Dorsolateral prefrontal cortex (tissue), 118 donors: ENCODE results near the gene ARMC12. TPM values are rescaled to one million over a fixed set of nuclear protein-coding genes. Genes with fewer than 3 reads are reported as not detected.

Experiments used
- total RNA-seq, 120 experiments: library from RNA; stranded (reverse); gene quantifications; one replicate each; pipeline versions ENCODE4 v1.2.3 to v1.2.4, GENCODE V29; 2022

ARMC12 gene
- total RNA-seq, 120 experiments from 2014 or later, result 0.41 to 7.1 (median 1.6) TPM

Other genes with a start within 250 kb of the ARMC12 start
- 1 to 10 TPM; 1.0 to 7.6 (median 2.6) TPM for gene TEAD3, start 240.0 kb upstream of the ARMC12 start, total RNA-seq
- gene TULP1, start 224.1 kb upstream of the ARMC12 start, total RNA-seq, result 1 to 10 TPM in 5 of 120 experiments, under 1 TPM in 15, not detected in 100; 0.24 to 2.6 (median 0.79) TPM
- gene FKBP5, start 48.1 kb upstream of the ARMC12 start, total RNA-seq, result 100 to 1,000 TPM in 9 of 120 experiments, 10 to 100 TPM in 111; 12.0 to 124 (median 62.9) TPM
- 1 to 10 TPM in 10 of 120 experiments, not detected in 110; 1.3 to 3.1 (median 1.7) TPM for gene CLPSL2, start 39.6 kb downstream of the ARMC12 start, total RNA-seq
- gene CLPSL1, start 44.0 kb downstream of the ARMC12 start, total RNA-seq, result 1 to 10 TPM in 33 of 120 experiments, under 1 TPM in 7, not detected in 80; 0.79 to 6.0 (median 1.9) TPM
- gene CLPS, start 60.3 kb downstream of the ARMC12 start, total RNA-seq, result 1 to 10 TPM in 3 of 120 experiments, not detected in 117; 1.2 to 1.6 (median 1.3) TPM
- gene LHFPL5, start 68.3 kb downstream of the ARMC12 start, total RNA-seq, result 10 to 100 TPM in 24 of 120 experiments, 1 to 10 TPM in 96; 2.6 to 13.9 (median 8.3) TPM
- gene SRPK1, start 184.1 kb downstream of the ARMC12 start, total RNA-seq, result 10 to 100 TPM; 32.2 to 80.3 (median 53.7) TPM